HFFc6 (cell line): ENCODE results near the gene PAOX. TPM values are rescaled to one million over a fixed set of nuclear protein-coding genes. Genes with fewer than 3 reads are reported as not detected.

Experiments used
- DNase-seq: peaks from one replicate; pipeline ENCODE4 v3.0.0-alpha.2; 2018
- H3K27ac Mint-ChIP-seq: 2 replicates; pipeline ENCODE4 v1.8.0; 2020; ENCODE audit warnings: mild to moderate bottlenecking, mixed read lengths
- H3K27me3 Mint-ChIP-seq: 2 replicates; pipeline ENCODE4 v1.8.0; 2021; ENCODE audit warnings: mild to moderate bottlenecking, moderate library complexity, mixed read lengths; ENCODE audit not compliant: insufficient read depth
- H3K36me3 Mint-ChIP-seq: 2 replicates; pipeline ENCODE4 v1.8.0; 2021; ENCODE audit warnings: low read depth, mixed read lengths
- H3K4me1 Mint-ChIP-seq: 2 replicates; pipeline ENCODE4 v1.8.0; 2020; ENCODE audit warnings: low read depth, mixed read lengths
- H3K4me3 Mint-ChIP-seq: 2 replicates; pipeline ENCODE4 v1.8.0; 2020; ENCODE audit warnings: mild to moderate bottlenecking, moderate library complexity, mixed read lengths
- H3K9me3 Mint-ChIP-seq: 2 replicates; pipeline ENCODE4 v1.8.0; 2020; ENCODE audit warnings: mild to moderate bottlenecking, mixed read lengths
- CTCF ChIP-seq: fragments of 200-600 bp; sonication (generic); IDR thresholded peaks from 2 replicates; pipeline ENCODE4 v1.5.0; 2021; ENCODE audit warnings: antibody characterized with exemption, mild to moderate bottlenecking
- total RNA-seq, 6 experiments: library from RNA; stranded (reverse); fragmentation: NEBNext Ultra II Directional; extraction: Animal tissue kit (Norgen Biotek cat#: 25700); gene quantifications; 2 replicates in 1 of 6; 3 replicates in 5 of 6; pipeline ENCODE4 v1.2.3, GENCODE V29; 2021

PAOX gene
- total RNA-seq, 6 experiments from 2014 or later, result 2.4 to 4.9 (median 3.6) TPM

DNA sequence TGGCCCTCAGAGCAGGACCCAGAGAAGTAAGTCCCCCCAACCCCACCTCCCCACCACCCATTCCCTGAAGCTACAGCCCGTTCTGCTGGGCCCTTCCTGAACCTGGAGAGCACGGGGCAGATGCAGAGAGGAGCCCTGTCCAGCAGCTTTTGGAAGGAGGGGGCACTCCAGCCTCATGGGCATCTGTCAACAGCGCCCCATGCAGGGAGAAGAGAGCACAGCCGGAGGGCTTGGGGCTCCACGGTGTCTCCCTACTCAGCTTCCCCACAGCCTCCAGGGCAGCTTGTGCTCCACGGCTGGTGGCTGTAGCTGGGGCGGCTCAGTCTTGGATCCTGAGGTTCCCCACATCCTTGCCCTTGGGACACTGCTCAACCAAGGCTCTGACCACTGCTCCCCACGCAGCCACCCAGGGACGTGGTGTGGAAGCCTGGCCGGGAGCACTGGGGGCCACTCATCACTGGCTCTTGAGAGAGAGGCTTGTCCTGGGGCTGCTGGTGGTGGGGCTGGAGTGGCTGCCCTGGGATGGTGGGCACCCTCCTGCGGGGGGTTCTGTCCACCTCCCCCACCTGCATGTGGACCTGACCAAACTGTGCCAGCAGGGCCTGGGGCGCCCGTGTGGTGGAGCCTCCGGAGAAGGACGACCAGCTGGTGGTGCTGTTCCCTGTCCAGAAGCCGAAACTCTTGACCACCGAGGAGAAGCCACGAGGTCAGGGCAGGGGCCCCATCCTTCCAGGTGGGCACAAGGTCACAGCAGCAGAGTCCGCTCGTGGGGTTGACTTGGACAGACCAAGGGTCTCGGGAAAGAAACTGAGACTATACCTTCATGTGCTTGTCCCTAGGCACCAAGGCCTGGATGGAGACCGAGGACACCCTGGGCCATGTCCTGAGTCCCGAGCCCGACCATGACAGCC lies 27.4 kb upstream of the PAOX start:
- H3K27me3 Mint-ChIP-seq, result peaks cover 7% of the 10 kb centered on the region
- H3K9me3 Mint-ChIP-seq, result no peaks in the 10 kb centered on the region
- H3K27ac Mint-ChIP-seq, result no peak overlapping the region
- 0 out of 2 replicates have a peak, but pooled peaks have one; percentile 13 for TF ChIP-seq CTCF
- no peak for DNase-seq
- H3K4me1 Mint-ChIP-seq, result no peaks in the 10 kb centered on the region
- no peak overlapping the region for H3K4me3 Mint-ChIP-seq
- H3K36me3 Mint-ChIP-seq, result no peaks in the 10 kb centered on the region

DNA sequence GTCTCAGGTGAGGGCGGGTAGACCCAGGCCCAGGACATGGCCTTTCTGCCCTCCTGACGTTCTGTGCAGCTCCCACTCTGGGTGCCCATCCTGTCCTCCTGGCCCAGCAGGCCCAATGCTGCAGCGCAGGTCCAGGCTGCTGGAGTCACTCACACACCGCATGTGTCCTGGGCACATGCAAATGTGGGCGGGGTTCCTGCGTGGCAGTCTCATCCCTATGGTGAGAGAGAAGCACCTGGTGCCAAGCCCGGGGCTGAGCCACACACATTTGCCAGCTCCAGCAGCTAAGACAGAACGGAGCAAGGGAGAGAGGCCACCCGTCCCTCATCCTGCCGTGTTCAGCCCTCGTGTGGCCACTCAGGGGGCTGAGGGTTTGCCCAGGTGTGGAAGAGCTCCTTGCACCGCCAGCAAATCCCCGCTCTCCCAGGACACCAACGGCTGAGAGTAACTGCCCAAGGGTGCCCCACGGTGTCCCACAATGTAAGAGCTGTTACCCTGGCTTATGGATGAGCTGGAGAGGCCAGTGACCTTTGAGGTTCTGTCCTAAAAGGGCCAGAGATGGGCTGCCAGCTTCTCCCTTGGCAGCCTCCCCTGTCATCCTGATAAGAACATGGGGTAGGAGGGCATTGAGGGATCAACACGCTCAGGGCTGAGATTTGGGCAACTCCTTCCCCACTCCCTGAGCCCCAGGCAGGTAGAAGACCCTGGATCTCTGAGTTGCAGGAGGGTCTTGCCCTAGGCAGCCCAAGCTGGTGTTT lies 25.7 kb upstream of the PAOX start:
- no peak for DNase-seq
- Mint-ChIP-seq H3K9me3 (no peaks in the 10 kb centered on the region), H3K27me3 (peaks cover 7% of the 10 kb centered on the region), H3K4me1 (no peaks in the 10 kb centered on the region), H3K36me3 (no peaks in the 10 kb centered on the region), H3K4me3 (no peak overlapping the region), H3K27ac (no peak overlapping the region)
- no peak for TF ChIP-seq CTCF

DNA sequence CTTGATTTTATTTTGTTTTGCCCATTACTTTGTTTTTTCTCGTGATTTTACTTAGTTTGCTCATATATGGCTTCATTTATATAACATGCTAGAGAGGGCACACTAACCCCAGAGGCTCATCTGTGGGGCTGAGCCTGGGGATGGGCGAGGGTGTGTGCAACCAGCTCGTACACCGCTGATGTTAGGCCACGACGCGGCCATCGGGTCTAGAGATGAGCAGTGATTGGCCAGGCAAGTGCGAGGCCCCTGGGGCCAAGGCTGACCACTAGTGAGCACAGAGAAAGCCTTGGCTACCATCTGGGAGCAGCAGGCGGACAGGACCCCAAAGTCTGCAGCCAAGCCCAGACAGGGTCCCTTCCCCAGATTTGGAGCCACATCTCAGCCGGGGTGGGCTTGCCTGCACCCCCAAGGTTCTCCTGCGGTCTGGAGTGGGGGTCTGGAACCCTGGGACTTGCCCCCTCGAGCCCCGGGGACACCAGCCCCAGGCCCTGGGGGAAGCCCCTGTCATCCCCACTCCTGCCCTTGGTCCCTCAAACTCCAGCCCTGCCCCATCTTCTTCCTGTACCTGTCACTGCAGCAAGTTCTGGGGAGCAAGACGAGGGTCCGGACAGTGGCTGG lies 25.0 kb upstream of the PAOX start:
- H3K4me3 Mint-ChIP-seq, result no peak overlapping the region
- H3K4me1 Mint-ChIP-seq, result no peaks in the 10 kb centered on the region
- no peak overlapping the region for H3K27ac Mint-ChIP-seq
- DNase-seq, result no peak
- H3K36me3 Mint-ChIP-seq, result no peaks in the 10 kb centered on the region
- H3K27me3 Mint-ChIP-seq, result peaks cover 5% of the 10 kb centered on the region
- H3K9me3 Mint-ChIP-seq, result no peaks in the 10 kb centered on the region
- TF ChIP-seq CTCF, result no peak

DNA sequence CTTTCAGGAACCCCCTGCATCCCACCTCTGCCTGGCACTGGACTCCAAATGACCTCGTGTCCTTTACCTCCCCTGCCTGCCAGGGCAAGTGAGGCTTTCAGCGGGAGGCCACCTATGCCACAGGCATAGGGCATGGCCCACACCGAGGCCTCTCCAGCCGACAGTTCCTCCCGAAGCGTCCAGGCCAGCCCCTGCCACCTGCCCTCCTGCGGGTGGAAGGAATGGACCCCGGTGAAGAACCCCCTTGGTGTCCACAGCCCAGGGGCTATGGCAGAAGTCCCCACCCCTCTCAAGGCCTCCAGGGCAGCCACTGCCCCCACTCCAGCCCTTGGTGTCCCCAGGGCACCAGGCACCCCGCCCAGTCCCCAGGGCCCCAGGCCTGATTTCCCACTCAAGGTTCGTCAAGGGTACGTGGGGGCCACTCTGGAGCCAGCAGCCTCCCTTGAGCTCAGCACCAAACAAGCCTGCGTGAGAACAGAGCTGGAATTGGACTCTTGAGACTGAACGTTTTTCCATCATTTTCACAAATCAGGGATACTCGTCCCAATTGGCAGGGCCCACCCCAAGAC lies 24.3 kb upstream of the PAOX start:
- H3K36me3 Mint-ChIP-seq, result no peaks in the 10 kb centered on the region
- no peaks in the 10 kb centered on the region for H3K4me1 Mint-ChIP-seq
- no peak for TF ChIP-seq CTCF
- no peak overlapping the region for H3K27ac Mint-ChIP-seq
- peaks cover 5% of the 10 kb centered on the region for H3K27me3 Mint-ChIP-seq
- no peaks in the 10 kb centered on the region for H3K9me3 Mint-ChIP-seq
- no peak for DNase-seq
- H3K4me3 Mint-ChIP-seq, result no peak overlapping the region

DNA sequence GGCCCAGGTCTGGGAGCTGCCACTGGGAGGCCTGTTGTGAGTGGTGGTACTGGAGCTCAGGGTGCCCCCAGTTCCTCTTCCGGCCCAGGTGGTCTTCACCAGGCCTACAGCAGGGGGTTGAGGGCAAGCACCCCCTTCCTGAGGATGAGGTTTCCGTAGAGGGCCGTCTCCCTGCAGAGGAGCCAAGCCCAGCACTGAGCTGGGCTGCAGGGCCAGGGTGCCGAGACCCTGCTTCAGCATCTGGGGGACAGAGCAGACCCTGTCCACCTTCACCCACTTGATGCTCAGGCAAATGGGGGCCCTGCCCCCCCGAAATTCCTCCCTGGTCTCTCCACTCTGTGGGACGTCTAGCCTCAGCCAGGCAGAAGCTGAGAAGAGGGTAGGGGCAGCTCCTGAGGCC lies 23.8 kb upstream of the PAOX start:
- no peak for DNase-seq
- Mint-ChIP-seq H3K36me3 (no peaks in the 10 kb centered on the region), H3K4me3 (no peak overlapping the region)

More for the DNA sequence above, 23.8 kb upstream of the PAOX start:
- H3K4me1 Mint-ChIP-seq, result no peaks in the 10 kb centered on the region
- H3K27ac Mint-ChIP-seq, result no peak overlapping the region
- peaks cover 5% of the 10 kb centered on the region for H3K27me3 Mint-ChIP-seq
- TF ChIP-seq CTCF, result no peak
- H3K9me3 Mint-ChIP-seq, result no peaks in the 10 kb centered on the region
